ENCODE measurements around the gene MYO1E. TPM values are rescaled to one million over a fixed set of nuclear protein-coding genes. Genes with fewer than 3 reads are reported as not detected.

The MYO1E gene
- total and polyA plus RNA-seq, 2 of the 8 experiments (the other 6 are each of a cell fraction or from before 2014, with no cell fraction given) = 19.6 to 142 TPM

DNA sequence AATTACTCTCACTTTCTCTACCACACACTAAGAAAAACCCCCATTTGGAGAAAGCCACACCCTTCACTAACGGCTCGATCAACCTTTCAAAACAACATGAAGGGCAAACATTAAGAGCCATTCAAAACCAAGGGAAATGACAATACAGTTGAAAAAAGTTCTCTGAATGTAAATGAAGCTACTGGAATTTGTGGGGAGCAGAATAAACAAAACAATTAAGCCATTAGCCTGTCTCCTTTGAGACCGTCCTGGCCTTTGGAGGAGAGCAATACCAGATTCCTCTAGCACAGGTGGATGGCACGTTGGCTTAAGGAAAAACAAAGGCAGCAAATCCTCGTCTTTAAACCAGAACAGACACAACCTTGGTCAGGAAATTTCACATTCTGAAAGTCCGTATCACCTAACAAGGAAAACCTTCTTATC, 18.7 kb downstream of the MYO1E start:
- H4K91ac ChIP-seq (replicated peaks; ENCODE audit: insufficient read length, low read length) = peak overlapping the region; percentile 89
- peak overlapping the region; percentile 91 for H3K4ac ChIP-seq (replicated peaks; ENCODE audit: insufficient read length, low read depth, low read length)
- no peak overlapping the region for H3K14ac ChIP-seq (ENCODE audit: insufficient read length)
- no peak overlapping the region for H3K23ac ChIP-seq (ENCODE audit: insufficient read length)
- H2BK15ac ChIP-seq (ENCODE audit: low read length) = no peak overlapping the region
- H3K36me3 ChIP-seq (ENCODE audit: control insufficient read depth in 2 of 4, insufficient read depth in 4 of 4, low read length in 3 of 4) = 0 out of 8 replicates have a peak, but pooled peaks cover 0 to 3% (median 0%) of the 10 kb centered on the region in 4 experiments
- H3K79me1 ChIP-seq (ENCODE audit: low read depth, low read length) = no peaks in the 10 kb centered on the region; the same call in 1 of the 2 replicates
- peak overlapping the region; percentile 89 for H4K5ac ChIP-seq (ENCODE audit: insufficient read length, low read depth, low read length)
- POLR2A ChIA-PET (ENCODE audit: partially characterized antibody) = interaction anchor here (0.6 to 12.8 kb wide), 11 partner anchors 9 to 277 kb away, joined by 3 to 151 read pairs (median 5); partner anchors contain the start of genes FAM81A and MYO1E
- peak overlapping the region; percentile 98 for H2BK5ac ChIP-seq (ENCODE audit: low read depth, low read length)
- H4K8ac ChIP-seq (ENCODE audit: extremely low read depth, insufficient read depth, low read length) = peak overlapping the region; percentile 98; the same call in 1 of the 2 replicates
- WGBS, 2 experiments (ENCODE audit: extremely low coverage in 1 of 2, insufficient coverage in 1 of 2, insufficient read length in 1 of 2, insufficient replicate concordance in 2 of 2, low coverage in 1 of 2, low lambda C conversion rate in 2 of 2, missing lambda C conversion rate in 1 of 2) = 0% methylated on average over 6 of the region's 6 CpGs; no CpG with 5 or more reads in 1 of the 2 experiments
- H3K9me3 ChIP-seq (ENCODE audit: insufficient read depth in 2 of 2, low read depth in 1 of 2, low read length in 1 of 2) = no peaks in the 10 kb centered on the region
- H3K56ac ChIP-seq (replicated peaks; ENCODE audit: insufficient read length, low read depth, low read length) = peak overlapping the region; percentile 37
- H3K9ac ChIP-seq (replicated peaks in 1 of 4; ENCODE audit: extremely low read depth in 1 of 4, low read depth in 3 of 4, low read length in 3 of 4) = peak overlapping the region in 3 of 4 experiments; percentile 73 to 86 (median 80); a peak in 6 of 7 replicates
- peak overlapping the region; percentile 93 for H2BK120ac ChIP-seq (replicated peaks; ENCODE audit: low read depth, low read length)
- H2BK12ac ChIP-seq (ENCODE audit: low read depth, low read length) = peak overlapping the region; percentile 98; the same call in 1 of the 2 replicates
- H2BK20ac ChIP-seq (ENCODE audit: low read length) = peak overlapping the region; percentile 3; the same call in 1 of the 2 replicates
- H2AK5ac ChIP-seq (ENCODE audit: low read depth, low read length) = peak overlapping the region; percentile 95; the same call in 1 of the 2 replicates
- H2AFZ ChIP-seq (ENCODE audit: low read length) = no peak overlapping the region
- peak overlapping the region; percentile 96 for H3K27ac ChIP-seq (ENCODE audit: low read depth, low read length)
- H3K23me2 ChIP-seq (ENCODE audit: low read depth, low read length) = peaks cover 3% of the 10 kb centered on the region; the same call in 1 of the 2 replicates
- H4K20me1 ChIP-seq (replicated peaks in 1 of 2; ENCODE audit: control insufficient read depth in 1 of 2, insufficient read depth in 2 of 2, low read length in 2 of 2) = no peaks in the 10 kb centered on the region
- peaks cover 17 to 42% (median 32%) of the 10 kb centered on the region in 4 experiments; a peak in 6 of 7 replicates for H3K4me1 ChIP-seq (replicated peaks in 1 of 4; ENCODE audit: control insufficient read depth in 3 of 4, insufficient read depth in 4 of 4, low read length in 3 of 4)
- peak overlapping the region; percentile 6 to 54 (median 30); a peak in 7 of 8 replicates for H3K4me3 ChIP-seq (ENCODE audit: extremely low read depth in 1 of 4, insufficient read depth in 2 of 4, low read depth in 3 of 4, low read length in 4 of 4)
- CTCF ChIA-PET (ENCODE audit: partially characterized antibody) = interaction anchor here (1.7 to 2.6 kb wide), 2 partner anchors 14 to 107 kb away, joined by 6 to 8 read pairs; no protein-coding TSS in a partner anchor
- peak; percentile 87 for FAIRE-seq
- peak overlapping the region; percentile 55 to 69 for H3K4me2 ChIP-seq (ENCODE audit: insufficient read depth in 1 of 2, low read depth in 2 of 2, low read length in 2 of 2)
- H3K27me3 ChIP-seq (replicated peaks in 1 of 4; ENCODE audit: control insufficient read depth in 3 of 4, extremely low read depth in 1 of 4, insufficient read depth in 3 of 4, low read length in 3 of 4) = no peaks in the 10 kb centered on the region; a peak in 1 of 7 replicates
- H3K79me2 ChIP-seq (ENCODE audit: control insufficient read depth in 1 of 2, insufficient read depth in 2 of 2, low read length in 2 of 2) = peaks cover 11 to 67% of the 10 kb centered on the region in 2 experiments; a peak in 3 of 4 replicates
- peak in 1 of 2 experiments; percentile 65 for DNase-seq (ENCODE audit: low read depth in 1 of 2, low spot score in 2 of 2)
- H3K18ac ChIP-seq (ENCODE audit: extremely low read depth, low read length) = peak overlapping the region; percentile 98
- TF ChIP-seq, protein P1, sequence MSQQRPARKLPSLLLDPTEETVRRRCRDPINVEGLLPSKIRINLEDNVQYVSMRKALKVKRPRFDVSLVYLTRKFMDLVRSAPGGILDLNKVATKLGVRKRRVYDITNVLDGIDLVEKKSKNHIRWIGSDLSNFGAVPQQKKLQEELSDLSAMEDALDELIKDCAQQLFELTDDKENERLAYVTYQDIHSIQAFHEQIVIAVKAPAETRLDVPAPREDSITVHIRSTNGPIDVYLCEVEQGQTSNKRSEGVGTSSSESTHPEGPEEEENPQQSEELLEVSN (IDR thresholded peaks at IDR 0.05) = peak; percentile 53; the same call in 1 of the 2 replicates
- no peak for TF ChIP-seq TAF7 (optimal IDR thresholded peaks at IDR 0.05; ENCODE audit: borderline replicate concordance, low read depth, low read length)
- TF ChIP-seq TCF12 (IDR thresholded peaks at IDR 0.05; ENCODE audit: low read depth, low read length) = 0 out of 2 replicates have a peak, but pooled peaks have one; percentile 67
- TF ChIP-seq HDAC2 (IDR thresholded peaks at IDR 0.05; ENCODE audit: borderline replicate concordance in 1 of 2, low read depth in 2 of 2, low read length in 2 of 2) = peak; percentile 61 to 87; a peak in 2 of 4 replicates
- TF ChIP-seq CBX8 (IDR thresholded peaks at IDR 0.05; ENCODE audit: borderline replicate concordance, low read depth, low read length) = no peak
- TF ChIP-seq, protein P2, sequence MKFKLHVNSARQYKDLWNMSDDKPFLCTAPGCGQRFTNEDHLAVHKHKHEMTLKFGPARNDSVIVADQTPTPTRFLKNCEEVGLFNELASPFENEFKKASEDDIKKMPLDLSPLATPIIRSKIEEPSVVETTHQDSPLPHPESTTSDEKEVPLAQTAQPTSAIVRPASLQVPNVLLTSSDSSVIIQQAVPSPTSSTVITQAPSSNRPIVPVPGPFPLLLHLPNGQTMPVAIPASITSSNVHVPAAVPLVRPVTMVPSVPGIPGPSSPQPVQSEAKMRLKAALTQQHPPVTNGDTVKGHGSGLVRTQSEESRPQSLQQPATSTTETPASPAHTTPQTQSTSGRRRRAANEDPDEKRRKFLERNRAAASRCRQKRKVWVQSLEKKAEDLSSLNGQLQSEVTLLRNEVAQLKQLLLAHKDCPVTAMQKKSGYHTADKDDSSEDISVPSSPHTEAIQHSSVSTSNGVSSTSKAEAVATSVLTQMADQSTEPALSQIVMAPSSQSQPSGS (IDR thresholded peaks at IDR 0.05; ENCODE audit: low read length) = peak; percentile 56; the same call in 1 of the 2 replicates
- no peak for TF ChIP-seq GABPA (IDR thresholded peaks at IDR 0.05; ENCODE audit: borderline replicate concordance, insufficient read depth, low read length)
- no peak for TF ChIP-seq NRF1 (IDR thresholded peaks at IDR 0.05; ENCODE audit: low read depth, low read length)
- no peak for TF ChIP-seq YY1 (IDR thresholded peaks at IDR 0.05; ENCODE audit: low read depth, low read length)
